H1 (cell line): Measurements from ENCODE around the gene COX17. TPM values are rescaled to one million over a fixed set of nuclear protein-coding genes. Genes with fewer than 3 reads are reported as not detected.

ENCODE experiments used
- ATF3 ChIP-seq: IDR thresholded peaks from 2 replicates; pipeline ENCODE4 v1.6.1; 2011; ENCODE audit warnings: low read depth, mild to moderate bottlenecking, low read length; ENCODE audit not compliant: insufficient read depth
- CBX5 ChIP-seq: fragments of 300-800, 300-1000 bp; sonication (generic); IDR thresholded peaks from 2 replicates; pipeline ENCODE4 v1.7.1; 2016; ENCODE audit warnings: antibody characterized with exemption, low read length, low read depth
- CHD2 ChIP-seq: IDR thresholded peaks from 2 replicates; pipeline ENCODE4 v1.6.1; 2012; ENCODE audit warnings: low read length, improper control_type of control experiment
- POLR2AphosphoS5 ChIP-seq: IDR thresholded peaks from 2 replicates; pipeline ENCODE4 v1.6.1; 2011; ENCODE audit warnings: low read depth, low read length
- TBP ChIP-seq: IDR thresholded peaks from 2 replicates; pipeline ENCODE4 v1.6.1; 2011; ENCODE audit warnings: low read depth, low read length, improper control_type of control experiment
- YY1 ChIP-seq: IDR thresholded peaks from 2 replicates; pipeline ENCODE4 v1.6.1; 2011; ENCODE audit warnings: low read depth, mild to moderate bottlenecking, low read length
- polyA plus RNA-seq, 7 experiments: library from polyadenylated mRNA; depleted of rRNA in 3 of 7; stranded (reverse) in 5 of 7; unstranded in 2 of 7; fragments of >200 nt in 5 of 7; fragments of 200-250 nt in 2 of 7; gene quantifications; 1 replicate in 5 of 7; 2 replicates in 1 of 7; 4 replicates in 1 of 7; pipeline versions ENCODE4 v1.2.1 to v1.2.3, GENCODE V29; 2011 to 2013; ENCODE audit warnings: missing spikeins in 2 of 7, mixed read lengths in 2 of 7
- total RNA-seq: library from RNA; stranded (reverse); fragmentation: NEBNext Ultra II Directional; extraction: Animal tissue kit (Norgen Biotek cat#: 25700); gene quantifications from 2 replicates; pipeline ENCODE4 v1.2.1, GENCODE V29; 2021

COX17 gene
- total and polyA plus RNA-seq, 2 of the 8 experiments (the other 6 are each of a cell fraction or from before 2014, with no cell fraction given), result 34.2 to 43.0 TPM

GRCh38 chr3:119630880-119631329 is 46.3 kb downstream of the COX17 start (continued):
- TF ChIP-seq ATF3 (no peak), CBX5 (no peak), CHD2 (no peak), POLR2AphosphoS5 (no peak), YY1 (no peak), TBP (no peak)
